ENCODE results near the gene HOXD12.

- TF ChIP-seq CTCF (IDR thresholded peaks at IDR 0.05) (no peak), POLR2A (IDR thresholded peaks at IDR 0.05) (no peak)
Observed at GRCh38 chr2:176100547-176101140, 1.0 kb downstream of the HOXD12 start.
